IMR-90 (cell line): ENCODE data around the gene FAM72D. TPM values are rescaled to one million over a fixed set of nuclear protein-coding genes. Genes with fewer than 3 reads are reported as not detected.
"Not testable (repeated sequence)": the region's sequence is repeated elsewhere in the genome, so short reads cannot be mapped to it uniquely, and the experiment has no call there.

Source experiments
- ATAC-seq: fragments of 200-7000 bp; cut with Tn5 transposase; 2 replicates; pipeline ENCODE4 v1.9.1; 2020; ENCODE audit warnings: low read depth, mild to moderate bottlenecking, moderate library complexity
- BruUV-seq: library from RNA; stranded (reverse); fragments of 400-500 nt; replicated peaks from 2 replicates; lab custom pipeline; 2021; lab: Mats Ljungman, UMichigan
- CTCF ChIA-PET: fragments of 300-600 bp; formaldehyde crosslinking; extraction: SDS; loops from one replicate; lab custom pipeline; 2021; ENCODE audit warnings: antibody characterized with exemption; lab: Yijun Ruan, JAX
- POLR2A ChIA-PET: fragments of 300-600 bp; sonication (Branson Sonifier 250); formaldehyde crosslinking; loops from one replicate; lab custom pipeline; 2022; ENCODE audit warnings: antibody characterized with exemption; ENCODE audit not compliant: unreplicated experiment; lab: Charles Lee
- DNase-seq: peaks from one replicate; pipeline ENCODE4 v3.0.0; 2013
- H2AFZ ChIP-seq: replicated peaks from 2 replicates; pipeline ENCODE3; 2013; ENCODE audit warnings: low read length, mild to moderate bottlenecking; ENCODE audit not compliant: poor library complexity
- H2AK5ac ChIP-seq: 2 replicates; pipeline ENCODE4 v1.6.1; 2013; ENCODE audit warnings: low read depth, low read length, inconsistent platforms
- H2AK9ac ChIP-seq: replicated peaks from 2 replicates; pipeline ENCODE3; 2013; ENCODE audit warnings: mild to moderate bottlenecking, low read depth, low read length, moderate library complexity; ENCODE audit not compliant: poor library complexity
- H2BK120ac ChIP-seq: 2 replicates; pipeline ENCODE4 v1.6.1; 2013; ENCODE audit warnings: low read depth, low read length, inconsistent platforms
- H2BK15ac ChIP-seq: 3 replicates; pipeline ENCODE4 v1.6.1; 2013; ENCODE audit warnings: low read depth, low read length, inconsistent platforms
- H2BK20ac ChIP-seq: 2 replicates; pipeline ENCODE4 v1.6.1; 2013; ENCODE audit warnings: low read depth, mild to moderate bottlenecking, inconsistent platforms, low read length, moderate library complexity
- H2BK5ac ChIP-seq: 2 replicates; pipeline ENCODE4 v1.6.1; 2013; ENCODE audit warnings: mild to moderate bottlenecking, low read depth, low read length, inconsistent platforms; ENCODE audit not compliant: poor library complexity, severe bottlenecking
- H3K14ac ChIP-seq: replicated peaks from 2 replicates; pipeline ENCODE4 v1.6.1; 2013; ENCODE audit warnings: low read depth, low read length, inconsistent platforms
- H3K18ac ChIP-seq: 2 replicates; pipeline ENCODE4 v1.6.1; 2013; ENCODE audit warnings: low read depth, low read length, control low read depth
- H3K23ac ChIP-seq: 2 replicates; pipeline ENCODE4 v1.6.1; 2013; ENCODE audit warnings: low read depth, low read length, inconsistent platforms
- H3K27ac ChIP-seq: 2 replicates; pipeline ENCODE4 v1.5.1; 2013; ENCODE audit warnings: mild to moderate bottlenecking, control low read depth, low read length; ENCODE audit not compliant: insufficient read depth
- H3K27me3 ChIP-seq: 2 replicates; pipeline ENCODE4 v1.6.1; 2013; ENCODE audit warnings: low read length; ENCODE audit not compliant: control insufficient read depth, insufficient read depth
- H3K36me3 ChIP-seq: 2 replicates; pipeline ENCODE4 v1.6.1; 2013; ENCODE audit warnings: low read length, mixed read lengths; ENCODE audit not compliant: control insufficient read depth, insufficient read depth
- H3K4ac ChIP-seq: 2 replicates; pipeline ENCODE4 v1.6.1; 2013; ENCODE audit warnings: low read depth, low read length, inconsistent platforms
- H3K4me1 ChIP-seq: 2 replicates; pipeline ENCODE4 v1.6.1; 2013; ENCODE audit warnings: low read length, mixed read lengths; ENCODE audit not compliant: control insufficient read depth, insufficient read depth
- H3K4me2 ChIP-seq: 2 replicates; pipeline ENCODE4 v1.6.1; 2013; ENCODE audit warnings: low read depth, mild to moderate bottlenecking, control low read depth, low read length, moderate library complexity
- H3K4me3 ChIP-seq: 2 replicates; pipeline ENCODE4 v1.5.1; 2013; ENCODE audit warnings: low read depth, mild to moderate bottlenecking, control low read depth, low read length, moderate library complexity; ENCODE audit not compliant: insufficient read depth
- H3K56ac ChIP-seq: 2 replicates; pipeline ENCODE4 v1.6.1; 2013; ENCODE audit warnings: low read length, inconsistent platforms; ENCODE audit not compliant: insufficient read depth; ENCODE audit errors: extremely low read depth
- H3K79me1 ChIP-seq, 2 experiments: 2 replicates each; pipeline ENCODE4 v1.6.1; 2013; ENCODE audit warnings: low read length in 2 of 2, inconsistent platforms in 1 of 2, low read depth in 1 of 2
- H3K9ac ChIP-seq: 2 replicates; pipeline ENCODE4 v1.6.1; 2013; ENCODE audit warnings: low read depth, low read length, control low read depth
- H3K9me1 ChIP-seq: 2 replicates; pipeline ENCODE4 v1.6.1; 2013; ENCODE audit warnings: low read length, inconsistent platforms; ENCODE audit not compliant: insufficient read depth
- H3K9me3 ChIP-seq: 2 replicates; pipeline ENCODE4 v1.6.1; 2013; ENCODE audit warnings: low read length; ENCODE audit not compliant: control insufficient read depth, insufficient read depth
- H4K20me1 ChIP-seq: 2 replicates; pipeline ENCODE4 v1.6.1; 2013; ENCODE audit warnings: low read length, inconsistent platforms; ENCODE audit not compliant: insufficient read depth
- H4K5ac ChIP-seq: 2 replicates; pipeline ENCODE4 v1.6.1; 2013; ENCODE audit warnings: mild to moderate bottlenecking, low read depth, low read length, control low read depth
- H4K8ac ChIP-seq, 2 experiments: 2 replicates each; pipeline ENCODE4 v1.6.1; 2013; ENCODE audit warnings: low read depth in 2 of 2, low read length in 2 of 2, control low read depth in 1 of 2, inconsistent platforms in 1 of 2
- H4K91ac ChIP-seq: 2 replicates; pipeline ENCODE4 v1.6.1; 2013; ENCODE audit warnings: low read depth, low read length, inconsistent platforms; ENCODE audit not compliant: insufficient read depth
- WGBS, 2 experiments: methylation state at CpG; one replicate each; pipeline versions ENCODE4 v1.1.5 to v1.1.7; 2013; ENCODE audit warnings: missing lambda C conversion rate in 2 of 2; ENCODE audit not compliant: insufficient read length in 1 of 2; ENCODE audit errors: extremely low coverage in 2 of 2; 5-methylcytosine and 5-hydroxymethylcytosine counted together
- dilution Hi-C: fragments of 300-500 bp; cut with HindIII; formaldehyde crosslinking; loops from one replicate; pipeline ENCODE4 v1.14.3; 2018; ENCODE audit warnings: low sequenced_read_pairs; ENCODE audit not compliant: unreplicated experiment
- in situ Hi-C: fragments of 300-500 bp; cut with MboI; formaldehyde crosslinking; loops from 3 replicates; pipeline ENCODE4 v1.14.3; 2019; ENCODE audit warnings: low sequenced_read_pairs, inconsistent platforms, mixed read lengths
- intact Hi-C: fragments of 100-400 bp; cut with micrococcal nuclease; formaldehyde crosslinking; loops from 2 replicates; pipeline ENCODE4 v1.10.0; 2022
- polyA plus RNA-seq, 3 experiments: library from polyadenylated mRNA; depleted of rRNA; stranded (reverse); fragments of >200 nt; gene quantifications; 2 replicates each; pipeline ENCODE4 v1.2.3, GENCODE V29; 2012; ENCODE audit warnings: low replicate concordance in 1 of 3
- total RNA-seq: library from RNA; depleted of rRNA; stranded (reverse); fragments of >200 nt; gene quantifications from 2 replicates; pipeline ENCODE4 v1.2.3, GENCODE V29; 2012

The FAM72D gene
- total and polyA plus RNA-seq, 2 of the 4 experiments (the other 2 are of a cell fraction), result 0.72 to 1.4 TPM

GRCh38 chr1:145123062-145123395 is 27.3 kb downstream of the FAM72D start:
- H4K5ac ChIP-seq, H3K27me3 ChIP-seq, H3K79me1 ChIP-seq, H4K8ac ChIP-seq, DNase-seq, H2AFZ ChIP-seq, in situ Hi-C loops, H3K27ac ChIP-seq, H3K18ac ChIP-seq, H3K4ac ChIP-seq, CTCF ChIA-PET, POLR2A ChIA-PET, H2BK15ac ChIP-seq, dilution Hi-C loops, H3K4me3 ChIP-seq, intact Hi-C loops, H3K36me3 ChIP-seq, H2BK5ac ChIP-seq, H2BK20ac ChIP-seq, H3K4me1 ChIP-seq, H3K14ac ChIP-seq, H4K91ac ChIP-seq, H3K9me1 ChIP-seq, H2AK9ac ChIP-seq, H4K20me1 ChIP-seq, H2BK120ac ChIP-seq, H3K56ac ChIP-seq, H3K9ac ChIP-seq, H3K9me3 ChIP-seq, BruUV-seq, H3K23ac ChIP-seq, H2AK5ac ChIP-seq, H3K4me2 ChIP-seq: not testable (repeated sequence)
- WGBS, 2 experiments, result no CpG with 5 or more reads among the region's 1 CpG
- ATAC-seq, result peak; percentile 18; the same call in 1 of the 2 replicates

- H2AFZ ChIP-seq, H3K4me1 ChIP-seq, H2BK15ac ChIP-seq, H3K4me2 ChIP-seq, H3K9me1 ChIP-seq, H3K27ac ChIP-seq, H2BK120ac ChIP-seq, H3K79me1 ChIP-seq, POLR2A ChIA-PET, H2AK9ac ChIP-seq, DNase-seq, H3K4ac ChIP-seq, H3K9me3 ChIP-seq, H4K8ac ChIP-seq, in situ Hi-C loops, H4K91ac ChIP-seq, H4K5ac ChIP-seq, BruUV-seq, H2AK5ac ChIP-seq, H4K20me1 ChIP-seq, H2BK20ac ChIP-seq, H3K36me3 ChIP-seq, H3K23ac ChIP-seq, H3K14ac ChIP-seq, H3K9ac ChIP-seq, H3K18ac ChIP-seq, H3K4me3 ChIP-seq, CTCF ChIA-PET, intact Hi-C loops, H2BK5ac ChIP-seq, H3K56ac ChIP-seq, dilution Hi-C loops, H3K27me3 ChIP-seq: not testable (repeated sequence)
- peak; percentile 33; the same call in 1 of the 2 replicates for ATAC-seq
- no CpG with 5 or more reads among the region's 7 CpGs for WGBS, 2 experiments
Observed at GRCh38 chr1:145123992-145124641, 28.3 kb downstream of the FAM72D start.
